NCI-H1694 treated with DMSO at 0.1 percent for 48 hours (cell line): Measurements from ENCODE around the gene RALGPS1.
"Not testable (repeated sequence)": the region's sequence is repeated elsewhere in the genome, so short reads cannot be mapped to it uniquely, and the experiment has no call there.

Source experiments
- DNase-seq: peaks from one replicate; lab custom pipeline; 2025; lab: John Stamatoyannopoulos, UW

Gene RALGPS1

DNA sequence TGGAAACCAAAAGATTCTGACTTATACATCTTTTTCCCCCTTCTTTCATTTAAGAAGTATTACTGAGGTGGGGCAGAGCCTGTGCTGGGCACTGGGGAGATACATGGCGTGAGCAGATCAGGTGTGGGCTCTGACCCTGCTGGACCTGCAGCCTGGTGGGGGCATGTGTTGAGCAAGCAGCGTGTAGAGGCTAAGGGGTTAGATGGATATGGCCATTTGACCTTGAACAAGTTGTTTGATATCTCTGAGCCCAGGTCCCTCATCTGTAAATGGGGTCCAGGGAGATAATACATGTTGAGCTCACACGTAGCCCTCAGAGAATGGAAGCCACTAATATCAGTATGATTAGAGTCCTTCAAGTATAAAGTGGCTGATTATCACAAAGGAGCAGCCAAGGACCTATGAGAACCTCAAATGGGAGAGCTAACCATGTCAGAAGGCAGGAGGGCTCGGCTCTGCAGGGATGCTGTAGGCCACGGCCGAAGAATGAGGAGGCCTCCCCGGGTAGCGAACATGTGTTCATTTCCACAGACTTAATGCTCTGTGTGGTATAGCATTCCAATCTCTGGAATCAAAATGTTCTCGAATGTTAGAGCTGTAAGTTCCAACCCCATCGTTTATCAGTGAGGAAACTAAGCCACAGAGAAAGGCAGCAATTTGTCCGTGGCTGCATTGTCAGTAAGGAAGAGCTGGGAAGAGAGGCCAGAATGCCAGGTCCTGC lies 223.2 kb downstream of the RALGPS1 start:
- DNase-seq, result no peak

DNA sequence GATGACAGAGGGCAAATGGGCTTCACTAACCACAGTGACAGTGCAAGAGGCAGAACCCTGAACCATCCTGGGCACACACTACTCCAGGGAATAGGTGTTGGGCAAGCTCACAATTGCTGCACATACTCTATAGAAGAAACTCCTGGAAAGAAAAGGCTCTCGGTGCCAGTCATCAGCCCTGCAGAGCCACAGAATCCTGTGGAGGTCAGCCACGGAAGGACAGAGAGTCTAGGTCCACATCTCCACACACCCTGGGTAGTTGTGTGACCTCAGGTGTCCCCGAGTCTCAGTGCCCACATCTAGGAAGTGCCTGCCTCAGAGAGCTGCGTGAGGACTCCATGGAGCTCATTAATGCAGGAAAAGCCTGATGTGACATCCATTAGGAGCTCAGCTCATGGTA lies 223.9 kb downstream of the RALGPS1 start:
- no peak for DNase-seq

DNA sequence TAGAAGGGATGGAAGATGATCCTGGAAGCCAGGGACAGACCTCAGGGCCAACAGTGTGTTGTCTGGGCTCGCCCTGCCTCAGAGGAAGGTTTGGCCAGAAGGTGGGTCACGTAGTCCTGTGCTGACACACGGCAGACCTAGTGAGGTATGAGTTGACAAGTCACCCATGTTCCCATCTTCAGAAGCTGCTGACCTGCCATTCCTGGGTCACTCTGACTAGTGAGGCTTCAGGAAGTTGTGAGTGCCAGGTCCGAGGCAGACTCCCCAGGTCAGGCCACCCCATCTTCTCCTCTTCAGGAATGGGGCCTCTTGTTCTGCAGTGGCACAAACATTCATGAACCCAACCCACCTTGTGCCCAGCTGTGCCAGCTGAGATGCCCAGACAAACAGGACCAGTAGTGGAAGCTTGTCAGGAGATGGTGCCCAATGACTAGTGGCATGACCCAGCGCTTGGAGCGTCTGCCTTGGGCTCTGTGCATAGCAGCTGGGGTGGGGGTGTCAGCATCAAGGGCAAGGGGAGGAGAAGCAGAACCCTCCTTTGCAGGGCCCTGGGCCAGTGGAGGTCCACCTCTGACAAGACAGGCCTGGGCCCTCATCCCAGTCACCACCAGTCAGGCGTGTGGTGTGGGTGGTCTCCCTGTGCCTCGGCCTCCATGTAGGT lies 224.6 kb downstream of the RALGPS1 start:
- DNase-seq, result no peak

DNA sequence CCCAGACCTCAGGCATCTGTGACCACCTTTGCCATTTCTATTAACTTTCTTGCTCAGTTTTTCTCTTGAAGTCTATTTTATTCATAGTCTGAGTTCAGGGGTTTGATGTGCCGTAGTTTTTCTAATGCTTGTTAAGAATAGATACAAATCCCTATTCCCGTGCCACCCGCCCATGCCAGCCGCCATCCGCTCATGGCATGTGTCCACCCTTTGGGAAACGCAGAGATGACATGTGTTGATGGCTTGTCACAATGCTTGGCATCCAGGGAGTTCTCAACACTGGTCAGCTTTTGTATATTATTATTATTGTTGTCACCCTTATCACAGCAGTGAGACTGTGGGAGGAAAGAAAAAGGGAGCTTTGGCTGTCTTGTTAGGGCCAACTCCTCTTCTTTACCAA lies 225.2 kb downstream of the RALGPS1 start:
- DNase-seq, result no peak

DNA sequence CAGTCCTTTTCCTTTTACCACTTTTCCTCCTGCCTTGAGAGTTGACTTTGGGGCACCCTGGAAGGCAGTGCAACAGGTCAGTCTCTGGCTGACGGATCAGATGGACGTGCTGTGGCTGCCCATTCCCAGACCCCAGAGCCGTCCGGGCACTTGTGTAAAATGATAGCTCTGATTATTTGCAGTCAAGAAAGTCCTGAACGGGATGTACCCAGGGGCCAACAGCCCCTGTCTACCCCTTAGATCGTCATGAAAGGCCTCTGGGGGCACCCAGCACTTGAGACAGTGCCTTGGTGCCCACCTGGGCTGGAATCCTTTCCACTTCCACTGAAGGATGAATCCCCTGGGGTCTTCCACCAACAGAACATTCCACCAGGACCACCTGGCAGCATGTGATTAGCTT lies 225.6 kb downstream of the RALGPS1 start:
- DNase-seq, result no peak

DNA sequence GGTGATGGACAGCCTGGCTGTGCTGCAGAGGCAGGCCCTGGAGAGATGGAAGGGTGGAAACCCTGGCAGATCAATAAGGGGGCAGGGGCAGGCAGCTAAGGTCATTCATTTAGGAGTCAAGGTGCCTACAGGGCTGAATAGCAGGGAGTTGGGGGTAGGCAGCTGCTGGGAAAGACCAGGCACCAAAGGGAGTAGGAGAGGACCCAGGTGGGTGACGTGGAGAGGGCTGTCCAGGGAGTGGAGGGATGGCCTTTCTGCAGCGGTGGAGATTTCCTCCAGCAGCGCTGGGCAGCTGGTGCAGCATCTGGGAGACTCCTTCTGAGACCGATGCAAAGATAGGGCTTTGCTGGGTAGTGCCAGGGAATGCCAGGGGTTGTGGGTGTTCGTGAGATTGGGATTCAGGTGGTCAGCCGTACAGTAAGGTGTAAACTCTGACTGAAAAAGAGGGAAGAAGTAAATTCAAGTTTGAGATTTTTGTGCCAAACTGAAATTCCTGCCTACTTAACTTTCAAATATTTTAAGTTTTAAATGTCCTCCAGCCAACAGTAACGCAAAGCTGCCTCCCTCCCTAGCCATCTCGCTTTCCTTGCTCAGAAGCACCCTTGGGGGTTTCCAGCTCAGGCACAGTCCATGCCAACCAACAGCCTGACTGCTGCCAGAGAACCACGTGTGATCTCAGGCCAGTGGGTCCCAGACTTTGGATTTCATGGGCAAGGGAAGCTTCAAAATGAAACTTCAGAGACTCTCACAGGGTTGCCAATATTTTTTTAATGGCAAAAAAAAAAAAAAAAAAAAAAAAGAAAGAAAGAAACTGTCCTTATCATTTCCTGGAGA lies 226.5 kb downstream of the RALGPS1 start:
- DNase-seq, result no peak

DNA sequence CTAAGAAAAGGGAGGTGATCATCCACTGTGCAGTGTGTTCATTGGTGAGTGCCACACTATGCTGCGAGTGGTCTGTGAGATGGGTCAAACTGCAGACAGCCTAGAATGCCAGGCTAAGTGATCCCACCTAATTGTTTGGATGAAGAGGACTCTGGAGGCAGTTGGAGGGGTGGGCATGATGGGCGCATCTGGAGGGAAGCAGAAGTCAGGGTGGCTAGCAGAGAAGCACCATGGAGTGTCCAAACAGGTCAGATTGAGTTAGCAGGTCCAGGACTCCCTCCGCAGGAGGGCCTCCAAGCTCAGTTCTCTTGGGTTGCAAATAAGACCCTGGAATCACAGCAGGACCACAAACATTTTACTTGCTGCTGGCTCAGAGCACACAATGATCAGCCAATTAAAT lies 227.7 kb downstream of the RALGPS1 start:
- no peak for DNase-seq

DNA sequence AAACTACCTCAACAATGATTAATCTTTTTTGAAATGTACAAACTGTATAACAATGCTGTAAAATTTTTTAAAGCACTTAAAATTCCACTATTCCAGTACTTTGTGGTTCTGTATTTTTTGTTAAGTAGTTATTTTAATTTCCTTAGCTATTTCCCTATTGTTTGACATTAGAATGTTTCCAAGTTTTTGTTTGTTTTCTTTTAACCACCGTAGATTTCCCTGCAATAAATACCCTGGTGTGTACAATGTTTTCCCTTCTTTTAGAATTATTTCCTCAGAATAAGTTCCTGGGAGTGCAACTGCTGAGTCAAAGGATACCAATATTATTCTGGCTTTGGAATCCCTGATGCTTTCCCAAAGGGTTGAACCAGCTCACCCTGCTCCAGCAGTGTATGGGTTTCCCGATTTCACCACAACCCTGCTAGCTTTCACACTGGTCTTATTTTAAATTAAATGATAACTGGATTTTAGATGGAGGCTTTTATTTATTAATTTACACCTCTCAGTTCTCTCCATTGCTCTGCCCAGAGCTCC lies 228.4 kb downstream of the RALGPS1 start:
- DNase-seq, result no peak

DNA sequence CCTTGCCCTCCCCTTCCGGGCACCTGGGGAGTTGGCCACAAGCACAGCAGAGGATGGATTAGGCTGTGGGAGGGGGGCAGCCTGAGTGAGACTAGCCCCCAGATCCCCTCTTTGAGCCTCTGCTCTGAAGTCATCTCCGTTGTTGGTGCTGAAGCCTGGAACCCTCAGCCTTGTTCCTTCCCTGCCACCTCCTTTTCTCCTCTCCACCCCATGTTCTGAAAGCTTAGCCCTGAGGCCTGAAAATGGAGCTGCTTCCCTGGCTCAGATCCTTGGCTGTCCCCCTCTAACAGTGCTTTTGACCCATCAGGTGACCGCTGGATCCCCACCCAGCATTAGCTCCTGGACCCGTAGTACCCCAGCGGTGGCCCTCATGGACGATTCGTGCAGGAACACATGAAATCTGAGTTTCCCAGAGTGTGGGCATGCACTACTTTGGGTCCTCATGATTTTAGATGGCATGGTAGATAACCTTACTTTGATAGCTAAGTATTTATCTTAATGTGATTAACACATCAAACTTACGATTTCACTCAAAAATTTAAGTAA lies 229.4 kb downstream of the RALGPS1 start:
- DNase-seq, result no peak

DNA sequence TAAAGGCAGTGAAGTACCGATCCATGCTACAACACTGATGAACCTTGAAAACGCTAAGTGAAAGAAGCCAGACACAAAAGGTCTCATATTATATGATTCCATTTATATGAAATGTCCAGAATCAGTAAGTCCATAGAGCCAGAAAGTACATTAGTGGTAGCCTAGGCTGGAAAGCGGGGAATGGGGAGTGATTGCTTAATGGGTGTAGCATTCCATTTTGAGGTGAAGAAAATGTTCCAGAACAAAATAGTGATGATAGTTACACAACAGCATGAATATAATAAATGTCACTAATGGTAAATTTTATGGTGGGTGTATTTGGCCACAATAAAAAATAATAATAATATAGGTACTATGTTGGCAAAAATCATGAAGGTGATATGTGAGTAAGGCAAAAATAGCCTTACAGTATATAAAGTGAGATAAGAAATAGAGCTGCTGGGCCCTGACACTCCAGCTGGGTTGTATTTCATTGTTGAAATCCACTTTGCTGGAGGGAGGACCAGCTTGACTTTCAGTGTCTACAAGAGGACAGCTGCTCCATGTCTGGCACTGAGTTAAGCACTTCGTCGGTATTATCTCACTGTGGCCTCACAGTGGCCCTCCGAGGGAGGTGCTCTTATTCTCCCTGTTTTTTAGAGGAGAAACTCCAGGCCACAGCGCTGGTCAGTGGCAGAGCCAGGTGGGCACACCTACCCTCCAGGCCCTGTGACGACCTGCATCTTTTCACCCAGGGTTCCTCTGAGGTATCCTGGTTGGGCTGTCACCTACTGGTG lies 230.3 kb downstream of the RALGPS1 start:
- DNase-seq, result no peak

DNA sequence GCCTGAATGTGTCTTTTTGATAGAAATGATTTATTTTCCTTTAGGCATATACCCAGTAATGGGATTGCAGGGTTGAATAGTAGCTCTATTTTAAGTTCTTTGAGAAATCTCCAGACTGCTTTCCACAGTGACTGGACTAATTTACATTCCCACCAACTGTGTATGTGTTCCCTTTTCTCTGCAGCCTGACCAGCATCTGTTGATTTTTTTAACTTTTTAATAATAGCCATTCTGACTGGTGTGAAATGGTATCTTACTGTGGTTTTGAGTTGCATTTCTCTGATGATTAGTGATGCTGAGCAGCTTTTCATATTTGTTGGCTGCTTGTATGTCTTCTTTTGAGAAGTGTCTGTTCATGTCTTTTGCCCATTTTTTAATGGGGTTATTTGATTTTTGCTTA lies 232.3 kb downstream of the RALGPS1 start:
- DNase-seq, result not testable (repeated sequence)

DNA sequence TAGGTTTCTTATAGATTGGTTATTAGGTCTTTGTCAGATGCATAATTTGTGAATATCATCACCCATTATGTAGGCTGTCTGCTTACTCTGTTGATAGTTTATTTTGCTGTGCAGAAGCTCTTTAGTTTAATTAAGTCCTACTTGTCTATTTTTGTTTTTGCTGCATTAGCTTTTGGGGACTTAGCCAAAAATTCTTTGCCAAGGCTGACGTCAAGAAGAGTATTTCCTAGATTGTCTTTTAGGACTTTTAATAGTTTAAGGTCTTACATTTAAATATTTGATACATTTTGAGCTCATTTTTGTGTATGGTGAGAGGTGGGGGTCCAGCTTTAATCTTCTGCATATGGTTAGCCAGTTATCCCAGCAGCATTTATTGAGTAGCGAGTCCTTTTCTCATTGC lies 232.7 kb downstream of the RALGPS1 start:
- DNase-seq, result no peak

DNA sequence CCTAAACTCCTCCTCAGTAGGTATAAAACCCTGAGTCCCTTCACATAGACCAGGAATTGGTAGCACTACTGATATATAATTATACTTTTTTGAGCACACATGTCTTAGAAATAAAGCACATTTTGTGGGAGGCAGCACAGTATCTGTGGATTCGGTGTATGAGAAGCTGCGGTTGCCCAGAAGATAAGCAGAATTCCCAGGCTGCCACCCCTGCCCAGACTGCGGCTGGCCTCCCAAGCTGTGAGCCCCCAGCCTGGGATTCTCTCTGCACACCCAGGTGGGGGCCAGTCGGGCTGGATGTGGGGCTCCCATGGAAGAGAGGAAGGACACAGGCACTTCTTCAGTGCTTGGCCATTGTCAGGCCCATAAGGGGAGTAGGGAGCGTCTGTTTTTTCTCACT lies 233.4 kb downstream of the RALGPS1 start:
- no peak for DNase-seq

DNA sequence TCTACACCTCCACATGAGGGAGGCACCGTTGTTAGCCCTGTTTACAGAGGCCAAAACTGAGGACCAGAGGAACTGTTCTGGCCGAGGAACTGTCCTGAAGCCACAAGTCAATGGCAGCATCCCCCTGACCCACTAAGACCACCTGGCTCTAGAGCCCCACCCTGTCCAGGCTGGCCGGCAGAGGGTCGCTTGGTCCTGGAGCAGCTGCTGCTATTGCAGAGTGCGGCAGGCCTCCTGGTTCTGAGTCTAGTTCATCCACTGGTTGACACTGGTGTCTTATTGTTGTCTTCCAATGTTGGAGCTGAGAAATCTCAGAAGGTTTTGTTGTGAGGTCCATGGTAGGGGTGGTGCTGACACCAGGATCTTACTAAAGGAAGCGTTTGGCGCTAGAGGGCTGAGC lies 234.4 kb downstream of the RALGPS1 start:
- DNase-seq, result no peak

DNA sequence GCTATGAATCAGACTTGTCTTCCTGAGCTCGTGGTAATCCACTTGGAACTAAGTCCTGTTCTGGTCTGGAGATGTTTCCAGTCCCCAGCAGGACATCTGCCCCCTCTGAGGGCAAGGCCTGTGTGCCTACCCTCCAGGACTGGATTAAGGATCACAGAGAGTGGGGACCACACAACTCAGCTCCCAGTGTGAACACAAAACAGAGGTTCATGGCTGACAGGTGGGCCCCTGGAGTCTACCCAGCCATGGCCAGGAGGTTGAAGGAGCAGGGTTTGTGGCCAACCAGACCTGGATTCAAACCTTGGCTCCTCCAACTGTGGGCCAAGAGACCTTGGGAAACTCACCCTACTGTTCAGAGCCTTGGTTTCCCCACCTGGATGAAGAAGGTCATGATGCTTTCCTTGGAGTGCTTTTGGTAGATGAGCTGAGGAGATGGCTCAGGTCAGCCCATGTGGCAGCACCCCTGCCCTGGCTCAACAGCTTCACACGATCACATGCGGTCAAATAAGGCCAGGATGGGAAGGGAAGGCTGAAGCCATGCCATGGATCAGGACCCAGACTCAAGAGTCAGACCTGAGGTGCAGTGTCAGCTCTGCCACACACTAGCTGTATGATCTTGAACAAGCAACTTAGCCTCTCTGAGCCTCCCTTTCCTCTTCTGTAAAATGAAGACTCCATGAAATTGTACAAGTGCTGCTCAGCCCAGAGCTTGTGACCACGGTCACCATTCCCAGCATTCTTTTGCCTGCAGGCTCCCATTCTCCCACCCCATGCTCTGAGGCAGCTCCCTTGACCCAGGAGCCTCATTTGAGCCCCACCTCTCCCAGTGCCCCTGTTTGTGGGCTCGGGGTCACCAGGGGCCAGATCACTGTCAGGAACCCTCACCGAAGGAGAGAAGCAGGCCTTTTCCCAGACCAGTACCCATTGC lies 235.1 kb downstream of the RALGPS1 start:
- DNase-seq, result no peak

DNA sequence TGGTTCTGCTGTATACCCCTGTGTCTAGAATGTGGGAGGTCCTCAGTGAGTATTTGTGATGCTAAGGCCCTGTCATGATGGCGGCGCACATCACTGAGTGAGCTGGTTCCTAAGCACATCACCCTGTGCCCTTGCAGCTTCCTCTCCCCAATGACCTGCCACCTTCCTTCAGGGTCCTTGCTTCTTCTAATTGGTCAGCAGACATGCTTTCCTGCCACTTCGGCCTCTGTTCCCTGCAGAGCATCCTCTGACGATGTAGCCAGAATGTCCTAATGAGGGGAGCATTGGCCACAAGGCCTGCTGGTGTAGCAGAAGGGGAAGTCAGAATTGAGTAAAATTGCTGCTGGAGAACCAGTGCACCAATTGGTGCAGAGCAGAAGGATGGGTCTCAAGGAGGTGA lies 238.9 kb downstream of the RALGPS1 start:
- DNase-seq, result no peak

DNA sequence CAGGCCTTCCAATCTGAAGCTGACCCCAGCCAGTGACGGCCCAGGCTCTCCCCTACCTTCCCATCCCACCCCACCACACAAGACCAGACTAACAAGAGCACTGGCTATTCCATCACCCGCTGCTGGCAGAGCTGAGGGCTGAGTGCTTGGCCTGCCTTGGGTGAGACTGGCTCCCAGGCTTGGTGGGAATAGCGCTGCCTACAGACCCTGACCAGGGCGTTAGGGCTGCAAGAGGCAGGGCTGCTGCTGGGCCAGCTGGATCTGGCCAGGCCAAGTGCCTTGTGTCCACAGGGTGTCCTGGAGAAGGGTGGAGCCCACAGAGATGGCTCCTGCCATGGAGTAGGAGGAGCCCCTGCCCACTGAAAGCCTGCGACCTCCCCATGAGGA lies 239.4 kb downstream of the RALGPS1 start:
- DNase-seq, result no peak

DNA sequence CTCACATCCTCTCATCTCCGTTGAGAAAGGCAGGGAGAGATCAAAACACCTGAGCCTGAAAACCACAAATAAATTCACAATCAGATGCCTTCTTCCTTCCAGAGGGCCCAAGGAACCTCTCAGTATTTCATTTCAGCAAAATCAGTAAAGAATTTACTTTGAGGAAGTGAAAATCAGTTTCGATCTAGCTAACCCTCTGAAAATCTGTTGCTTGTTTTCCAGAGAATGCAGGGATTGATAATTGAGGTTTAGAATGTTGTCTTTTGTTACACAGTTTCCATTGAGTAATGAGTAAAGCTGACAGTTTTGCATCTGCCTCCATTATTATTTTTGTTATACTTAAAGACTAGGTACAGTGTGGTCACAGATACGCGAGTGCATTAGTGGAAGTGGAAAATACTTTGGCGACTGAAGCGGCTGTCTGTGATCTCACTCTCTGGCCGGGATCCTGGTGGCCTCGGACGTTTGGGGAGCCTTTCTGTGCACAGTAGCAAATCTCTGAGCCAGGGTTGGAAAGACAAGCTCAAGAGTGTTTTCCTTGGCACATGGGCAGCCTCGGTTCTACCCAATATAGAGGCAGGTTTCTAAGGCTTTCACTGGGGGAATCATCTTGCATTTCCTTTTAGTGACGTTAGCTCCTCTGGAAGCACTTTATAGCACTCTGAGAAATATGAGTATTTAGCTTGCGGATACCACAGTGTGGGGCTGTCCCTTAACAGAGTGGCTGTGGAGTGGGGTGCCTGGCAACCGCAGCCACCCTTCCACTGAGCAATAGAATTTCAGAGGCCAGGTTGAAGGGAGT lies 240.0 kb downstream of the RALGPS1 start:
- no peak for DNase-seq

DNA sequence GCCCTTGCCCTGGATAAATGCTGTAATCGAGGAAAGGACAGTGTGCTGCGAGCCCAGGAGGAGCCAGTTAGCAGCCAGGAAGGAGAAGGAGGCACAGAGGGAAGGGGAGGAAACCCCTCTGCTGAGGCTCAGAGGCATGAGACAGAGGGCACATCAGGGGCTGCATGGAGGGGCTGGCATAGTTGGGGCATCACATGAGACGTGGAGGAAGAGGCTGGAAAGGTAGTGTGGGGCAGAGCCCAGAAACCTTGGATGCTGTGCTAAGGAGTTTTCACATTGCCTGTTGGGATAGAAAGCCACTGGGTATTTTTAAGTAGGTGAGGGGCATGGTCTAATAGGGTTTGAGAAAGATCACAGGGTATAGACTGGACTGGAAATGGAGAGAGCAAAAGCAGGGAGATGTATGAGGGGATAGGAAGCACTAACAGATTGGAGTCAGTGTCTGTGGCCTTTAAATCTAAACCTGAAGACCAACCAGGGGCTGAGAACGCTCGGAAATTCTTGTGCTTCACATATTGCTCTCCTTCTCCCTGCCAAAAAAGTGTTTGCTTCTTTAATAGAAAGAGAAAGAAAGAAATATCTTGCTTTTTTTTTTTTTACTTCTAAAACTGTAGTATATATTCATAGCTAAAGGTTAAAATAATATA lies 240.9 kb downstream of the RALGPS1 start:
- DNase-seq, result no peak
